C1 segment of cervical spinal cord (tissue), 14 donors: ENCODE data around the gene CNTNAP2.

Experiments
- DNase-seq, 14 donors: peaks; one replicate each; lab custom pipeline; 2025; lab: John Stamatoyannopoulos, UW

Gene CNTNAP2

DNA sequence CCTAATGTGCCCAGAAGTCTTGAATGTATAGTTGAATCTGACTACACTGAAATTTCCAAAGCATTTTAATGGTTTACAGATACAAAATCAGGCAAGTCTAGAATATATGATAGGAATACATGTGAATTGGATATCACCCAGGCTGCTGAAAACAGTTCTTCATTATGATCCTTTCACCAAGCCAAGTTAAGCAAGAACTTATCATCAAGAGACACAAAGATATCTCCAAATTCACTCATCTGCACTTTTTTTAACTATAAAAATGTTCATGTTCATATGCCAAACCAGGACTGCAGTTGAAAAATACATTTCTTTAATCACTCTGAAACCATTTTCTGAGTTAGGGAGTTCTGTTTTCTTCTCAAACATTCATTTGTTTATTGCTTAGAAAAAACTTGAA, 2061.4 kb downstream of the CNTNAP2 start:
- DNase-seq, result no peak

DNA sequence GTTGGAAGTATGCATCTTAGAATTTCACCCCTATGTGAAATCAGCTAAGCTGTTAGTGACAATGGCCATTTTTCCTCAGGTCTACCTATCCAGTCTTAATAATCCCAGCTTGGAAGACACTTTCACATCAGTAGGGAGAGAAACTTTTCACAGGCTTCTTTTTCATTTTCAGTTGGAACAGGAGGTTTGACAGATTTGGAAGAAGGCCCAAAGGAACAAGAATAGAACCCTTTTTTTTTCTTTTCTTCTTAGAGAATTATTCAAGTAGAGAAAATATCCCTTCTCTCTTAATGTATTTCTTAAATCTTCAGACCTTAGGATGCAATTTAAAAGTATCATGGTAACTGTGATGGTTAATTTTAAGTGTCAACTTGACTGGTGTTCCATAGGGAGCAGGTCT, 2063.5 kb downstream of the CNTNAP2 start:
- no peak for DNase-seq

DNA sequence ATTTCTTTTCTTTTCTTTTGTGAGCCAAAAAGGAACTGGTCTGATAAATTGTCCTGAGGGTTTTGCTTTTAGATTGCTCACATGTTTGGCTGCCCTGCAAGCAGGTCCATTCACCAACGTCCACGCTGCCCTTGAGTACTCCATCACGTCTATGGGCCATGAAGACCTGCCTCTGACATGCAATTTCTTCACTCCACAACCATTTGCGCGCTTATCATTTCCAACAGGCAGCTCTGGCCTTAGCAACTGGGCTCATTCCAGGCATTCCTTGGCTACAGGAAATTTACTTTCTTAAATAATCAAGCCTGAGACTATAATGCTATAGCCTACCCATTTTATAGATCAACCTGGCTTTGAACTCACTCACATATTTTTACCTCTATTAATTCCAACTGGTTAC, 2065.7 kb downstream of the CNTNAP2 start:
- no peak for DNase-seq

DNA sequence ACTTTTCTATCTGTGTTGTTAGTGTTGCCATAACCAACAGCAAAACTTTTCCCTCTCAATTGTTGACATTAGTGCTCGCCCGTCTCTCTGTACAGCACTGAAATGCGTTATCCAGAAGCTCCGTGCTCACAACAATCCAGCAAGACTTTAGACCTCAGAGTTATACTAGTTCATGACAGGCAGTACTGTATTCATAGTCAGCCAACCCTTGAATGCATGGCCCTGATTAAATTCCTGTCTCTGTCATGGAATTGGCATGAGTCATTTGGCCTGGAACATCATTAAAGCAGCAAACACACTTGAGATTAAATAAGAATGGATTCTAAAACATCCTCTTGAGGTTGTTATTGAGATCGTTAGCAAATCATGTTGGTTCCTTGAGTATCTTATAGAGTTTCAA, 2068.4 kb downstream of the CNTNAP2 start:
- DNase-seq, result no peak

DNA sequence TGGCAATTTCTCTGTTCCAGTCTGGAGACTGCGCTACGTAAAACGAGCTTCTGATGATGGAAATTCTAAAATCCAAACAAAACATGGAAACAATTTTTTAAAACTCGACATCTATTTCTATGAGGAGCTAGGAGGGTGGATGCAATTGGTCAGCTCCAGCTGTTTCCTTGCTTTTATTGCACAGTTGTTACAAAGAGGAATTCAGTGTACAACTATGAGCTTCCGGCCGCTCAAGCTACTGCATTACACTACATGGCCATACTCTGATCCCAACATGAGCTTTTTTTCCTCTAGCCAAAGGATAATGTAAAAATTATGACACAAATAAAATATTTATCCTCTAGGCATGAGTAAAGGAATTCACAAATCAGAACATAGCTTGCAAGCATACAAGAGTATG, 2070.9 kb downstream of the CNTNAP2 start:
- DNase-seq, result no peak

DNA sequence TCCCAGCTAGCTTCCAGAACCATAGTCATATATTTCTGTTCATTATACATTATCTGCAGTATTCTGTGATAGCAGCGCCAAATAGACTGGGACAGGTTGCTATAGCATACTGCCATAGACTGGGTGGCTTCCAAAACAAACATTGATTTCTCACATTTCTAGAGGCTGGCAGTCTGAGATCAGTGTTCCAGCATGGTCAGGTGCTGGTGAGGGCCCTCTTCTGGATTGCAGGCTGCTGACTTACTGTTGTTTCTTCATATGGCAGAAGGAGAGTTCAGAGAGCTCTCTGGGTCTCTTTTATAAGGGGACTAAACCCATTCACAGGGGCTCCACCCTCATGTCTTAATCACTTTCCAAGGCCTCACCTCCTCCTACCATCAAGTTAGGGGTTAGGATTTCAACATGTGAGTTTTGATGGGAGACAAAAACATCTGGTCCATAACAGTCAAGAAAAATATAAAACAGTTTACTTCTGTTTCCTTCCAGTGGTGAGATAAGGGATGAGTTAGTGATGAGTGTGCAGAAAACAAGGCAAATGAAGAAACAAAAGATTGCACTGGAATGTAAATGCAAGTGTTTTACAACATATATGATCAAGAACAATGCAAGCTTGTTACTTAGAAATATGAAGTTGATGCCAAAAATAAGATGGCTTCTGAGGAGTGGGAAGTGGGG, 2074.9 kb downstream of the CNTNAP2 start:
- no peak for DNase-seq

DNA sequence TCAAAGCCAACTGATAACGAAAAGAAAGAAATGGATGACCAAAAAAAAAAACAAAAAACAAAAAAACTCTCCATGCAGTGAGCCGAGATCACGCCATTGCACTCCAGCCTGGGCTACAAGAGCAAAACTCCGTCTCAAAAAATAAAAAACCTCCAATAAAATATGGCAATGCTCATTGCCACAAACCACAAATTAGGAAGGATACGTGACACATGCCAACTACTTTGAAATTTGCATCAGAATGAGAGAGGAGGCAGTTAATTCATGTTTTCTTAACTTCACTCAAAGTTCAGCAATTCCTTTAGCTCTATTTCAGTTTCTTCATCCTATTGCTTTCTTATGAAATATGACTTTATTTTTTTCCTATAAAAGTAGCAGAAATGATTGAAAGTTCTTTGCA, 2075.9 kb downstream of the CNTNAP2 start:
- no peak for DNase-seq

DNA sequence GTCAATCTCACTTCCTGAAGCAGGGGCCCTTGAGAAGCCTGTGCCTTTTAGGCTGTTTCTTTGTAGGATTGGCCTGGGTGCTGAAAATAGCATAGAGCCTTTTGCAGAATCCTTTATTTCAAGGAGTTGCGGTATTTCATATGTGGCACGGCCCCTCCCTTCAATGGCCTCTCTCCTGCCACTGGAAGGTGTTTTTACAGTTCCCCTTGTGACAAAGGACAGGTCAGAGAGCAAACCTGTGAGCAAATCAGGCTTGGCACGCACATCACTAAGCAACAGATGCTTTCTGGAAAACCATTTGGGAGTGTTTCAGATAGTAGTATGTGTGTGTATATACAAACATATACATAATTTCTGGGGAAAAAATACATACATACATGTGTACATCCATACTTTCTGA, 2085.4 kb downstream of the CNTNAP2 start:
- DNase-seq, result no peak

DNA sequence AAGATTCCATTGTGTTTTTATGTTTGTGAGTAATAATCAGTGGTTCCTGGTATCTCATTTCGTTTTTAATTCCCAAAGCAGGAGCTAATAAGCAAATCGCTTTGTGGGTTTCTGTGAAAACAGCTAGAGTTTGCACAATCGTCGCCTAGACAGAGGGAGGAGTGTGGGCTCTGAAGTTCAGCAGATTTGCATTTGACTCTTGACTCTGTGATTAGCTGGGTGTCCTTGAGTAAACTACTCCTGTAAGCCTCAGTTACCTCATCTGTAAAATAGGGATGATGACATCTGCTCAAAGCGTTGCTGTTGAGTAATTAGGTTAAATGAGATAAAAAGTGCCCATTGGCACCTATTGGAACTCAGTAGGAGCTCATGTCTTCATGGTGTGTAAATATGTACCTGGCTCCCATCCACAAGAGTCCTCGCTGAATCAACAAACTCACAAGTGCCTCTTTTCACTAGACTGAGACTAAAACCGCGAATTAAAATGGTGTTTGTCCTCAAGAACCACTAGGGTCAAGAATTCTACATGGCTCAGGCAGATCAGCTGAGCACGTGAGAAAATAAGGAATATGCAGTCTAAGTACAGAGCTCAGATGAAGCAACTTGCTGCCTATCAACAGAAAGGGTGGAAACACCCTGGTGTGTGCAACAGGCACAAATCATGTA, 2088.2 kb downstream of the CNTNAP2 start:
- DNase-seq, result no peak

DNA sequence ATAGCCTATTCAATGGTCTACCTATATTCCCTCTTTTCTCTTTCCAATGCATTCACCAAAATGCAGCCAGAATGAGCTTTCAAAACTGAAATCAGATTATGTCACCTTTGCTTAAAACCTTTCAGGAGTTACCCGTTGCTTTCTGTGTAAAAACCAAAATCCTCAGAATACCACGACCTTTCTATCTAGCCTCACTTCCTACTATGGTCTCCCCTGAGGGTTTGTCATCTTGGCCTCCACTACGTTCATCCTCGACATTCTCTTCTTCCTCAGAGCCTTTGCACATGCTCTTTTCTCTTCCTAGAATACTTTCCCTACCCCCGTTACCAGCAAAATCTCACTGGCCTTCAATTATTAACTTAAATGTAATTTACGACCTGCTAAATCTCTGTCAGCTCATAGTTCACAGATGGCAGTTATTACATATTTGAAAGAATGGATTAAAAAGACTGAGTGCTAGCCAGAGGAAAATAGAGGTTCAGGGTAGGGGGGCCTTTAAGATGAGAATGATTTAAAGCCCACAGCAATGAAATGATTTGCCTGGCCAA, 2093.1 kb downstream of the CNTNAP2 start:
- DNase-seq, result no peak

DNA sequence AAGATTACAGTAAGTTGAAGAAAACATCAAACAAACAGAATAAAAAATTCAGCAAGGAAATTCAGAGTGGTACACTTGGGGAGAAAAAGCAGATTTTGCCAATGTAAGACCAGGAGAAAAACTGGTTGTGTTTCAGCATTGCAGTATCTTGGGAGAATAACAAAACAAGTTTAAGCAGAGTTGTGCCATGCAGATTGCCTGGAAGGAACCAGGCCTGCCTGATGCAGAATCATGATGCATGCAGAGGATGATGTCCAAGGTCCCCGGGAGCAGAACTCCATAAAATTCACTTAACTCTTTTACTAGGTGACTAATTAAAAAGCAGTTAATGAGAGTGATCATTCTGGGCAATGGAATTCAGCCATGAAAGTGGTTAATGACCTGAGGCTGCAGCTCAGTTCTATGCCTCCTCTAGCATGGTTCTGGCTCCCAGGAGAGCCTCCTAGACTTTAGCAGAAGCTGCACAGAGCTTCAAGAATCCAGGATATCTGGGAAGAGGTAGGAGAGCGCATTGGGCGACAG, 2094.3 kb downstream of the CNTNAP2 start:
- DNase-seq, result no peak

DNA sequence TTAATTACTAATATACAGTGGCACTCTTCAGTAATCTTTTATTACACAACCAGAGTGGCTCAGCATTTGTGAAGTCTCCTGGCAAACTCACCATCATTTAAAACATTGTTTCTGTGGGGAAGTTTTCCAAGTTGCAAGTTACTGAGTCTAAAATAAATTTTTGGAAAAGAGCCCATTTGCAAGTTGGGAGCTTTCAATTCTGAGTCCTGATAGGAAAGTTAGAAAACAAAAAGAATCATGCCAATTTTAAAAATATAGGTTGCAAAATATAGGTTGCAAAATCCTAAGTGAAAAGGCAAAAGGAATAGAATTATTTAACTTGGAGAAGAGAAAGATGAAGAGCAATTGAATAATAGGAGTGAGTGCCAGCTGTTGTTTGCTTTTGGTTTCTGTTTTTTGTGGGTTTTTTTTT, 2095.1 kb downstream of the CNTNAP2 start:
- DNase-seq, result no peak

DNA sequence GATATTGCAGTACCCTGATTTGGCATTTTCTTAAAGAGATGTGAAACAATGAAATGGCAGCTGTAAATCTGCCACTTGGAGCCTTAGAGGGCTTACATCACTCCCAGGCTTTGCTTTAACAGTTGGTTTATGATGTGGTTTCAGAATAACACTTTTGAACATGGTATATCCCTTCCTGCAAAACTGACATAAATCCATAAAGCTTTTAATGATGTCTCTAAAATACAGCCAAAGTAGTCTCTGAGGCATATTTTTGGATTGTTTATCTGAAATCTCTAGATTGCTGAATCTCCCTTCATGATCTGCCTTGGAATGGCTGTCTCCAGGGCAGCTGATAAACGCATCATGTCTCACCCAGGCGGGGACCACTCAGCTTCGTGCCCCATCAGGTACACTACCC, 2096.1 kb downstream of the CNTNAP2 start:
- DNase-seq, result no peak

DNA sequence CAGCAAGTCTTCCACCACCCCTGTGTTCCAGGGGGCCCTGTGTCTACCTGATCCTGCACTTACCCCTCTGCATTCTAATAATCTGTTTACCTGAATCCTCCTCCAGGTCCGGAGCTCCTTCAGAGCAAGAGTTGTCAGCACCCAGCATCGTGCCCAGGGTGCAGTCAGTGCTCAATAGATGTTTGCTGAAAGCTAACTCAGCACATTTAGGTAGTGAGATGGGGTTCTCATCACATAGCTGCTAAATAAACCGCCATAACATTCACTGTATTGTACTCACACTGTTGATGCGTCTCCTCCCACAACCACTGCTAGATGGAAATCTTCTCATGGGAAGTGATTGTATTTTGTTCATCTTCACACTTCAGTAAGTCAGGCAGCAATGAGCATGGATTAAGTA, 2097.5 kb downstream of the CNTNAP2 start:
- no peak for DNase-seq

DNA sequence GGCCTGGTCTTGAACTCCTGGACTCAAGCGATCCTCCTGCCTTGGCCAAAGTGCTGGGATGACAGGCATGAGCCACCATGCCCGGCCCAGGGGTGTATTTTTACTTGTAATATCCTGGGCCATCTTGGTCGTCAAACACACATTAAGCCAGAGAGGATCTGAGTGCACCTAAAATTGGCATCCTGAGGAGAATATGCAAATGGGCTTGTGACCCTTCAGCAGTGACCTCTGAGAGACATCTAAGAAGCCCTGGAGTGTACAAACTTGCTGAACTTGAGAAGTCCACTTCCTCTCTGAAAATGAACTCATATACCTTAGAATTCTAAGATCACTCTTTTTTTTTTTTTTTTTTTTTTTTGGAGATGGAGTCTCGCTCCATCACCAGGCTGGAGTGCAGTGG, 2102.0 kb downstream of the CNTNAP2 start:
- DNase-seq, result no peak

DNA sequence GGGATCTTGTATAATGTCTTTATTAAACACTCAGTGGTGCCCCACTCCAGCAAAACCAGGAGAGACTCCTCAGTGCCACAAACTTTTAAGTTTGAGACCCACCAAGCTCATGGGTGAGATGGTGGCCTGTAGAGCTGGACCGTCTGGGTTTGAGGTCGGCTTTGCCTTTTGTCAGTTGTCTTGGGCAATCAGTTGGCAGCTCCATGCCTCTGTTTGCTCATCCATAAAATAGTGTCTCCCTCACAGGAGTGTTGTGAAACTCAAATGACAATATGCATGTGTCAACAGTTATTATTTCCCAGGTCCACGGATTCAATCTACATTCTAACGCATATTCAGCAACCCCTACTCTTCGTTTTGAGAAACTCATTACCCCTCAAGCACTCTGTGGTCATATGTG, 2106.1 kb downstream of the CNTNAP2 start:
- no peak for DNase-seq

DNA sequence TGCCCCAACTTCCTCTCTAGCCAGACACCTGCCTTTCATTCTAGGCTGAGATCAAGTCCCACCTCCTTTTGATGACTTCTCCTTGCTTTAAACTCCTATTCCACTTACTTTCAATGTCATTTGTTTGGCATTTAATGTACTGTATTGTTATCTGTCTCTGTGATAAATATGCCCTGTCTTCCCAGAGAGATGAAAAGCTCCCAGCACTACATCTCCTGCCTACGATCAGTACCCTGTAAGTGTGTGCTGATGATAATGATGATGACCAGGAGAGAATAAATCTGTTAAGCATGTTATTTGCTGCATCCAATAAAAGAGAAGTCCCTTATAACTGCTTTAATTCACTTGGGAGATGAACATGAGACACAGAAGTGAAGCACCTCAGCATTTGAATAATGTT, 2106.6 kb downstream of the CNTNAP2 start:
- no peak for DNase-seq

DNA sequence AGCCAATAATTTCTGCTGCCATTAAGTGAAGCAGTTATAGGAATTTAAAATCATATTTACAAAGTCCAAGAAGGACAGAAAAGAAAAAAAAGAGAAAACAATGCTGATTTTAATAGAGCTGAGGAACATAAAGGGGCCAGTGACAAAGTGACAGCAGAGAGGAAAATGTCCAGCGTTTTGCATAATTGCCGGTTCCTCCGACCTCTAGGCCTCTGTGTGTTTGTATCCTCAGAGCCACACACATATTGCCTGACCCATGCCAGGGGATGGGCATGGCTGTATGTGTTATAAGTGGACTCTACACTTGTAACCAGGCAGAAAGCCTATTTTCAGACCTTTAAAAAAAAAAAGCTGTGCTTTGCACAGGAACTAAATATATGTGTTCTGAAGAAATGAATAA, 2107.1 kb downstream of the CNTNAP2 start:
- DNase-seq, result no peak

DNA sequence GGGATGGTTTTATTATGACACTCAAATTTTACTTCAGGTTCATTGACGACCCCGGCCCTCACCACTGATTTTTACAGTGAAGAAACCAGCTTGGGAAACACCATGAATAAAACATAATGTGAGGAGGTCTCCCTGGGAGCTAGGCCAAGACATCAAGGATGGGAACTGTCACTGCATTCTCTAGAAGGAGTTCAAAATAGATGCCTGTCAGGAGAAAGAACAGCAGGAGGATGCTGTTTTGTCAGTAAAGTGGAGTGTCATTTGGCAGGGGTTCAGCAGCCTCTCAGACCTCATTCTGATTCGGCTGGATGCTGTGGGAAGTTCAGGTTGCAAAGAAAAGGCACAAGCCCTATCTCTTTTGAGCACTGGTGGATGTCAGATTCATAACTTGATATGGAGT, 2113.7 kb downstream of the CNTNAP2 start:
- peak in 1 of 14 donors; percentile 28 for DNase-seq

DNA sequence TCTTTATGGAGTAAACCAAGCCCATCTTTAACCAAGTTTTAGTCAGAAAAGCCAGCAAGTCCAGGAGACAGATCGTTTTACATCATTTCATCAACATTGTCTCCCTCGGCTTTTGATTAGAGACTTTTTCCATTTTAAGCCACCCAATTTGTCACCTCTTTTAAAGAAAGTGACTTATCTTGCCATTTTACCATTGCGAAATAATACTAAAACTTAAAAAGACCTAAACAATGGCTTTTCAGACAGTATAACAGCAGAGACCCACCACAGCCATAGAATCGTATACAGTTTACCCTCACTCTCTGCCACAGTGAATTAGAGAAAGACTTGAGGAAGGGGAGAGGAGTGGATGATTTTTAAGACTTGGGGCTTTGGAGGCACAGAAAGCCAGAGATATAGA, 2114.3 kb downstream of the CNTNAP2 start:
- DNase-seq, result no peak

DNA sequence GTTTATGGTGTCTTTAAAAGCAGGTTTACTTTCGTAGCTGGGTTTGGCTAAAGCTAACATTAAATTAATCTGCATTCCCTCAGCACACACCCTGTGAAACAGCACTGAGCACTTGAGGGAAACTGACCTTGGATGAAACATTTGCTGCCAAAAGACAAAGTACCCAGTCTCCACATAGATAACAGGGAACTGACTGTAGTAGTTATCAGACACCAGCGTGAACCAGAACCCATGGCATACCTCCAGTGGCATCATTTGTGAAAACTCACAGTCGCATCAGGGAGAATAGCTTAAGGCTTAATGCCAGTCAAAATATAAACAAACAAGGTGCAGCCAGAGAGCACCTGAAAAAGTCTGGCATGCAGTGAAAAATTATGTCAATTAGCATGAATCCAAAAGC, 2116.2 kb downstream of the CNTNAP2 start:
- DNase-seq, result peak in 1 of 14 donors; percentile 49

DNA sequence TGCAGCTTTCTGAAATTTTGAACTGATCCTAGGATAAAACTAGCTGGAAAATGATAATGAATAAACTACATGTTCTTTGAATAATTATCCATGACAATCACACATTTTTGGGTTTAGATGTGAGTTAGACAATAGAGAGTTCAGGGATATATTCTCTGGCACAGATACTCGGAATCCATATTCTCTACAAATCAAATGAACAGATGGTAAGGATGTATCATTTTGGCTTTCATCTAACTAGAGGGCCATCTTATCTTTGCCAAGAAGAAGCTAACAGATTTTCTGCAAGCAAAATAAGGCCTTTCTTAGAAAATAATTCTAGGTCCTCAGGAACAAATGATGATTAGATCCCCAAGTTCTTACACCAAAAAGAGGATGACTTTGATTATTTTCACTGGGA, 2118.1 kb downstream of the CNTNAP2 start:
- peak in 1 of 14 donors; percentile 61 for DNase-seq

DNA sequence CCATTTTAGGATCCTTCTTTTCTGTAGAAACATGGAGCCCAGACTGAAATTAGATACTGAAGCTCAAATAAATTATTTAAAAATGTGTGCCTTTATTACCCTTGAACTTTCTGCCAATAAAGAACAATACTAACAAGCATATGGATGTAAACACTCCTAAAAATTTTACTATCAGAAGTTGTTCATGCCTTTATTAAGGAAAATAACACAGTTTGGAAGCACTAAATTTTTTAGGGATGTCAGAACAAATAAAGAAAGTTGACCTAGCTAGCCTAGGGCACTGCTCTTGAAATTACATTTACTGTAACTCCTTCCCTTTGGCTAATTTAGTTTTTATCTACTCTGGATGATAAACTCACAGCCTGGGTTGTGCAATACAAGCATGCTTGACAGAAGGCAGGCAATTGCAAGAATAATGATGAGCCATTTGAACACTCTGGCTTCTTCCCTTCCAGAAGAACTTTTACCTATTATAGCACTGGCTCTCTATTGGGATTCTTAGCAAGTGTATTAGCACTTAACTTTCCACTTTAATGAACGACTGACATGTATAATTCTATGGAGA, 2122.2 kb downstream of the CNTNAP2 start:
- DNase-seq, result no peak
